OCI-LY7 (cell line): ENCODE data around the gene DCP1B.

Source experiments
- CTCF ChIP-seq: fragments of 200-600 bp; sonication (generic); conservative IDR thresholded peaks from 2 replicates; pipeline ENCODE4 v1.5.1; 2014; ENCODE audit warnings: mild to moderate bottlenecking, antibody characterized with exemption, low read length, moderate library complexity, mixed read lengths
- EZH2phosphoT487 ChIP-seq: fragments of 200-600 bp; sonication (generic); IDR thresholded peaks from 2 replicates; pipeline ENCODE4 v1.6.1; 2018; ENCODE audit warnings: low read depth, borderline replicate concordance, mild to moderate bottlenecking, mixed run types, antibody characterized with exemption, low read length, moderate library complexity, mixed read lengths

- TF ChIP-seq CTCF = no peak
- no peak for TF ChIP-seq EZH2phosphoT487
Measured at GRCh38 chr12:1927051-1927680, 77.1 kb downstream of the DCP1B start.
